AG04450 (cell line): ENCODE measurements around the gene ONECUT3. TPM values are rescaled to one million over a fixed set of nuclear protein-coding genes. Genes with fewer than 3 reads are reported as not detected.

Experiments used
- CTCF ChIA-PET: fragments of 300-600, 350-600 bp; formaldehyde crosslinking; extraction: SDS; loops from one replicate; lab custom pipeline; 2022; ENCODE audit warnings: antibody characterized with exemption, inconsistent platforms; lab: Charles Lee
- POLR2A ChIA-PET: fragments of 350-600 bp; formaldehyde crosslinking; extraction: SDS; loops from one replicate; lab custom pipeline; 2021; ENCODE audit warnings: antibody characterized with exemption, inconsistent platforms; lab: Yijun Ruan, JAX
- DNase-seq: peaks from one replicate; pipeline ENCODE4 v3.0.0-alpha.2; 2011; ENCODE audit warnings: low read depth, low spot score
- H3K27ac ChIP-seq: one replicate; pipeline ENCODE4 v1.5.1; 2012; ENCODE audit warnings: low read depth, low read length, control low read depth
- H3K27me3 ChIP-seq: one replicate; pipeline ENCODE4 v1.6.0; 2012; ENCODE audit warnings: low read length; ENCODE audit not compliant: control insufficient read depth, insufficient read depth
- H3K4me3 ChIP-seq: 2 replicates; pipeline ENCODE4 v1.5.1; 2011; ENCODE audit warnings: mild to moderate bottlenecking, low read depth, low read length, control low read depth
- H3K9me3 ChIP-seq: 2 replicates; pipeline ENCODE4 v1.5.1; 2012; ENCODE audit warnings: low read length; ENCODE audit not compliant: control insufficient read depth, insufficient read depth
- polyA plus RNA-seq: library from polyadenylated mRNA; depleted of rRNA; stranded (reverse); fragments of >200 nt; gene quantifications from 2 replicates; pipeline ENCODE4 v1.2.3, GENCODE V29; 2011
- TF ChIP-seq, protein P1 (sequence below): IDR thresholded peaks from 2 replicates; pipeline ENCODE4 v1.5.1; 2011; ENCODE audit warnings: low read depth, low read length, control low read depth, inconsistent platforms

ONECUT3 gene
- polyA plus RNA-seq, 1 experiment, result not detected

DNA sequence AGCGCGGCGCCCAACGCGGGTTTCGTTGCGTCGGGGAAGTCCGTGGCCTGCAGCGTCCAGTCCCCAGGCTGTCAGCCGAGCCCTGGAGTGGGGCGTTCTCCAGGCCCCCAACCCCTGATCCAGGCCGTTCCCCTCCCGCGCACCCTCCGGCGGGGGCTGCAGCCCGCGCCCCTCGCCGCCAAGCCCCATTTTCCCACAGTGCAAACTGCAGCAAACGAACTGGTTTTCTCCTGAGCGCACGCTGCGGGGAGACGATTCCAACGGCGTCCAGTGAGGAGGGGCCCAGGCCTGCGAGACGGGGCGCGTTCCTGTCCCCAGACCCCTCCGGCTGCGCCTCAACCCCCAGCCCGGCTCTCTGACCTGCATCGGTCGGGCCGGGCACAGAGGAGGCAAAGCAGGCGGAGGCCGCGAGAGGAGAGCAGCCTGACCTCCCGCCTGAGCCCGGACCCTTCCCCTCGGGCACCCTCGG, 4.4 kb upstream of the ONECUT3 start:
- no peak overlapping the region for H3K27ac ChIP-seq
- no peaks in the 10 kb centered on the region; the same call in 1 of the 2 replicates for H3K9me3 ChIP-seq
- no peak for DNase-seq
- H3K4me3 ChIP-seq, result no peak overlapping the region
- ChIA-PET CTCF (no interaction called here), POLR2A (interaction anchor here (0.5 kb wide), 1 partner anchor 77 kb away, joined by 3 read pairs; no protein-coding TSS in a partner anchor)
- TF ChIP-seq, protein P1, sequence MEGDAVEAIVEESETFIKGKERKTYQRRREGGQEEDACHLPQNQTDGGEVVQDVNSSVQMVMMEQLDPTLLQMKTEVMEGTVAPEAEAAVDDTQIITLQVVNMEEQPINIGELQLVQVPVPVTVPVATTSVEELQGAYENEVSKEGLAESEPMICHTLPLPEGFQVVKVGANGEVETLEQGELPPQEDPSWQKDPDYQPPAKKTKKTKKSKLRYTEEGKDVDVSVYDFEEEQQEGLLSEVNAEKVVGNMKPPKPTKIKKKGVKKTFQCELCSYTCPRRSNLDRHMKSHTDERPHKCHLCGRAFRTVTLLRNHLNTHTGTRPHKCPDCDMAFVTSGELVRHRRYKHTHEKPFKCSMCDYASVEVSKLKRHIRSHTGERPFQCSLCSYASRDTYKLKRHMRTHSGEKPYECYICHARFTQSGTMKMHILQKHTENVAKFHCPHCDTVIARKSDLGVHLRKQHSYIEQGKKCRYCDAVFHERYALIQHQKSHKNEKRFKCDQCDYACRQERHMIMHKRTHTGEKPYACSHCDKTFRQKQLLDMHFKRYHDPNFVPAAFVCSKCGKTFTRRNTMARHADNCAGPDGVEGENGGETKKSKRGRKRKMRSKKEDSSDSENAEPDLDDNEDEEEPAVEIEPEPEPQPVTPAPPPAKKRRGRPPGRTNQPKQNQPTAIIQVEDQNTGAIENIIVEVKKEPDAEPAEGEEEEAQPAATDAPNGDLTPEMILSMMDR, result no peak
- H3K27me3 ChIP-seq, result peaks cover 61% of the 10 kb centered on the region

DNA sequence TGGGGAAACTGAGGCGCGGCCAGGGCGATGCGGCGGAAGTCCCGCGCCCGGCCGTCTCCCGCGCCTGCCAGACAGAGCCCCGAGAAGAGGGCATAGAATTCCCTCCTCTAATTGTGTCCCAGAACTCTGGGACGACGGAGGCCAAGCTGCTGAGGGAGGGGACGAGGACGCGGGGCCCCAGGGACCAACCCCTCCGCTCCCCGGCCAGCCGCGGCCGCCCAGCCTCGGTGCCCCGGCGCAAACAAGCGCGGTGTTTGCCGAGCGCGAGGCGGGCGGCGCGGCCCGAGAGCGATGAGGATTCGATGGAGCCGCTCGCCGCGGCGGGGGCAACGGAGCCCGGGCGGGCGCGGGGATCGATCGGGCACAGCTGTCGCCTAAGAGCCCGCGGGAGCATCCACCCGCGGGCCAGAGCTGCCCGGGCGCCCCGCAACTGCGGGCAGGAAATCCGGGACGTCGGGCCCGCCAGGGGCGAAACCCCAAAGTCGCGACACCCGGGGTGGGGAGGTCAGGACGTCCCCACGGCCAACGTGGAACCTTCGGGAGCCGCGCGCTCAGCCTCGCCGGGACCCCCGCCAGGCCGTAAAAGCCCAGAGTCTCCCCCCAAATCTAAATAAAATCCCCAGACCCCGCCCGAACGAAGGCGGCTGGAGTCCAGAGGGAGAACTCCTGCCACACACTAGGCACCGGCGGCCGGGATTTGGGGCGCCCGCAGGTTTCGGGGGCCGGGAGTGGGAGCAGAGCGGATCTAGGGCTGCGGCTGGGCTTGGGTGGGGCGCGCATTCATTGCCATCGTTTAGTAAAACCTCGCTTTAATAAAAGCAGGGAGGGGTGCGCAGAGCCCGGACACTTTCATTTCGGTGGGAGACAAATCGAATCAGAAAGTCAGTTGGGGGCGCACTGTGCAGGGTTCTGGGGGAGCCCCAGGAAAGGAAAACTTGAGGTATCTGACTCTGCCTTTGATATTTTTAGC, 3.6 kb upstream of the ONECUT3 start:
- H3K4me3 ChIP-seq, result no peak overlapping the region
- H3K27ac ChIP-seq, result no peak overlapping the region
- POLR2A ChIA-PET, result no interaction called here
- CTCF ChIA-PET, result no interaction called here
- no peaks in the 10 kb centered on the region; the same call in 1 of the 2 replicates for H3K9me3 ChIP-seq
- peaks cover 61% of the 10 kb centered on the region for H3K27me3 ChIP-seq
- DNase-seq, result no peak
- TF ChIP-seq, protein P1, result no peak

DNA sequence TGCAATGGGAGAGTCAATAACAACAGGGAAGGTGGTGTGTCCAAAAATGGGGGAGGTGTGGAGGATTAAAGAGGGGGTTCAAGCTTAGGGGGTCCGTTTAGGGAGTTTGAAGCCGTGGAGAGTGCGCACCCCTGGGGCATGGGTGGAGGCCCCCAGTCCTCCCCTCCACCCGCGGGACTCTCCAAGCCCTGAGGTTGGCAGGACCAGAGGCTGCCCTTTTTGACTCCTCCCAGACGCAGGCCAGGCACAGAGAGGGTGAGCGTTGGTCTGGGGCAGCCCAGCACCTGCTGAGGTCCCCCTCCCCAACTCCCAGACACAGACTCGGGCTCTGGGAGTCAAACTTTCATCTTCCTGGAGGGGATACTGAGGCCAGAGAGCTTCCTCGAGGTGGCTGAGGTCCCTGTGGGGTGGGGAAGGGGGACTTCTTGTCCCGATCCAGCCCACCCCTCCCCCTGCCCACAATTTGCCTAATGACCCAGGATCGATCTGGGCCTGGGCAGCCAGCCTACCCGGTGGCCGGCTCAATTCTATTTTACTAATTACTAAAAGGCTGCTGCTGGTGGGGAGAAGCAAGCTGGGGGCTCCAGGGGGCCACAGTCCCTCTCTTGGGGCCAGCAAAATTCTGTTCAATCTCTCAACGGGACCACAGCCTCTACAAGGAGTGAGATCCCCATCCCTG, 2.8 kb upstream of the ONECUT3 start:
- POLR2A ChIA-PET, result no interaction called here
- TF ChIP-seq, protein P1, result no peak
- peaks cover 65% of the 10 kb centered on the region for H3K27me3 ChIP-seq
- CTCF ChIA-PET, result no interaction called here
- H3K27ac ChIP-seq, result no peak overlapping the region
- H3K9me3 ChIP-seq, result no peaks in the 10 kb centered on the region; the same call in 1 of the 2 replicates
- no peak for DNase-seq
- H3K4me3 ChIP-seq, result no peak overlapping the region

DNA sequence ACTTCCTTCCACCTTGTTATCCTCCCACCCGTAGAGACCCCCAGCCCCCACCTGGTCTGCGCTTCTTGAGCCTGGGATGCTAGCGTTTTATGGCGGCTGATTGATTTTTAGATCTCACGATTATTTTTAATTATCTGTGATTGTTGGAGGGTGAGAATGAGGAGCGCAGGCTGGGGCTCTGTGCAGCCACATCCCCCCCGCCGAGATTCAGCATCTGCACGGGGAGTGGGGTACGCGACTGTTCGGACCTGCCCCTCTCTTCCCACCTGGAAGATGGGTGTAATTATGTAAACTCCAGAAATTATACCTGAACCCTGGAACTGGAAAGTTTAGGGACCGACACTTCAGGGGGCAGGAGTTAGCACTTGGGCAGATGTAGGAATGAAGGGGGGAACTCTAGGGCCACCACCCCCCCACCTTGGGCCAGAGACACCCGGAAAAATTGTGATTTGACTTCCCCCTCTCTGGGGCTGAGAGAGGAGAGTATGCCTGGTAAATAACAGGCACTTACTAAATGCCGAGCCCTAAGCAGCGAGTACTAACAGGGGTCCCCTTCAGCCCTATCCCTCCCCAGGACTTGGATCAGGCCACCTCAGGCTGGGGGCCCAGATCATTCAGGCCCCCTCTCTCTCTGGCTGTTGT, 1.8 kb upstream of the ONECUT3 start:
- ChIA-PET CTCF (no interaction called here), POLR2A (interaction anchor here (1.0 kb wide), 1 partner anchor 99 kb away, joined by 3 read pairs; no protein-coding TSS in a partner anchor)
- no peak overlapping the region for H3K4me3 ChIP-seq
- peaks cover 73% of the 10 kb centered on the region for H3K27me3 ChIP-seq
- H3K9me3 ChIP-seq, result no peaks in the 10 kb centered on the region; the same call in 1 of the 2 replicates
- H3K27ac ChIP-seq, result no peak overlapping the region
- TF ChIP-seq, protein P1, result no peak
- DNase-seq, result no peak
